ENCODE measurements around the gene HPS1.

- TF ChIP-seq, protein P1, sequence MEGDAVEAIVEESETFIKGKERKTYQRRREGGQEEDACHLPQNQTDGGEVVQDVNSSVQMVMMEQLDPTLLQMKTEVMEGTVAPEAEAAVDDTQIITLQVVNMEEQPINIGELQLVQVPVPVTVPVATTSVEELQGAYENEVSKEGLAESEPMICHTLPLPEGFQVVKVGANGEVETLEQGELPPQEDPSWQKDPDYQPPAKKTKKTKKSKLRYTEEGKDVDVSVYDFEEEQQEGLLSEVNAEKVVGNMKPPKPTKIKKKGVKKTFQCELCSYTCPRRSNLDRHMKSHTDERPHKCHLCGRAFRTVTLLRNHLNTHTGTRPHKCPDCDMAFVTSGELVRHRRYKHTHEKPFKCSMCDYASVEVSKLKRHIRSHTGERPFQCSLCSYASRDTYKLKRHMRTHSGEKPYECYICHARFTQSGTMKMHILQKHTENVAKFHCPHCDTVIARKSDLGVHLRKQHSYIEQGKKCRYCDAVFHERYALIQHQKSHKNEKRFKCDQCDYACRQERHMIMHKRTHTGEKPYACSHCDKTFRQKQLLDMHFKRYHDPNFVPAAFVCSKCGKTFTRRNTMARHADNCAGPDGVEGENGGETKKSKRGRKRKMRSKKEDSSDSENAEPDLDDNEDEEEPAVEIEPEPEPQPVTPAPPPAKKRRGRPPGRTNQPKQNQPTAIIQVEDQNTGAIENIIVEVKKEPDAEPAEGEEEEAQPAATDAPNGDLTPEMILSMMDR (IDR thresholded peaks at IDR 0.05; ENCODE audit: insufficient read depth, low read length, poor library complexity, severe bottlenecking) = no peak
- TF ChIP-seq EZH2phosphoT487 (conservative IDR thresholded peaks at IDR 0.05; ENCODE audit: low read length) = no peak
Measured at GRCh38 chr10:98478430-98479222, 31.9 kb upstream of the HPS1 start.

Data from SU-DHL-6 (cell line).